SK-N-SH treated with all-trans-retinoic acid at 6 μM for 48 hours (cell line): ENCODE measurements around the gene SACS.

ENCODE experiments used
- ARNTL ChIP-seq: fragments of 450-650 bp; formaldehyde crosslinking; IDR thresholded peaks from 2 replicates; pipeline ENCODE4 v1.5.0; 2020; ENCODE audit warnings: low read depth, mild to moderate bottlenecking, moderate library complexity, borderline replicate concordance
- CSDC2 ChIP-seq: fragments of 250-450 bp; sonication (Bioruptor Pico); IDR thresholded peaks from 2 replicates; pipeline ENCODE4 v1.5.0; 2020; ENCODE audit warnings: mild to moderate bottlenecking, moderate library complexity
- PPARA ChIP-seq: fragments of 250-450 bp; sonication (Bioruptor Pico); IDR thresholded peaks from 2 replicates; pipeline ENCODE4 v1.5.0; 2020; ENCODE audit warnings: mild to moderate bottlenecking, borderline replicate concordance
- RARB ChIP-seq: fragments of 250-450 bp; sonication (Bioruptor Pico); IDR thresholded peaks from 2 replicates; pipeline ENCODE4 v1.8.0; 2021; ENCODE audit warnings: mild to moderate bottlenecking, moderate library complexity
- SNAI2 ChIP-seq: fragments of 250-450 bp; sonication (Bioruptor Pico); IDR thresholded peaks from 2 replicates; pipeline ENCODE4 v1.5.0; 2020; ENCODE audit warnings: mild to moderate bottlenecking, moderate library complexity
- ZC3H10 ChIP-seq: fragments of 250-450 bp; sonication (Bioruptor Pico); IDR thresholded peaks from 2 replicates; pipeline ENCODE4 v1.5.1; 2021; ENCODE audit warnings: mild to moderate bottlenecking, moderate library complexity
- ZFP30 ChIP-seq: fragments of 450-650 bp; formaldehyde crosslinking; IDR thresholded peaks from 2 replicates; pipeline ENCODE4 v1.5.0; 2022; ENCODE audit warnings: mild to moderate bottlenecking, moderate library complexity
- TF ChIP-seq, protein P1 (sequence below): fragments of 250-450 bp; sonication (Bioruptor Pico); IDR thresholded peaks from 2 replicates; pipeline ENCODE4 v1.8.0; 2020; ENCODE audit warnings: mild to moderate bottlenecking, moderate library complexity, borderline replicate concordance

DNA sequence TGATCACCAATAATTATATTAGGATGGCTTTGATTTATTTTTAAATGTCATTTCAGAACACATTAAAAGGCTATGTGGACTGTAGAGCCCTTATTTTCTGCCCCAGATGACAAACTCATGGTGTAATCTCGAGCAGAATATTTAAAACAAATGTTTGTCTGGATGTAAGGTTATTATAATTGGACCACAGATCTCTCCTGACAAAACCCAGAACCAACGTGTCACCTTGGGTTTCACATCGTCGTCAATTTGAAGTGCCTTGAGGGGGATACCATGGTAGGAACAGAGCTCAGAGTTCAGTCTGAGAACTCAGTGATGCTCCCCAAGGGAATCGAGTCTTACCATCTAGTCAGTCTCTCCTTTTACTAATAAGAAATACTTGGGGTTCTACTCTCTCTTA is 2.8 kb downstream of the SACS start:
- TF ChIP-seq, protein P1, sequence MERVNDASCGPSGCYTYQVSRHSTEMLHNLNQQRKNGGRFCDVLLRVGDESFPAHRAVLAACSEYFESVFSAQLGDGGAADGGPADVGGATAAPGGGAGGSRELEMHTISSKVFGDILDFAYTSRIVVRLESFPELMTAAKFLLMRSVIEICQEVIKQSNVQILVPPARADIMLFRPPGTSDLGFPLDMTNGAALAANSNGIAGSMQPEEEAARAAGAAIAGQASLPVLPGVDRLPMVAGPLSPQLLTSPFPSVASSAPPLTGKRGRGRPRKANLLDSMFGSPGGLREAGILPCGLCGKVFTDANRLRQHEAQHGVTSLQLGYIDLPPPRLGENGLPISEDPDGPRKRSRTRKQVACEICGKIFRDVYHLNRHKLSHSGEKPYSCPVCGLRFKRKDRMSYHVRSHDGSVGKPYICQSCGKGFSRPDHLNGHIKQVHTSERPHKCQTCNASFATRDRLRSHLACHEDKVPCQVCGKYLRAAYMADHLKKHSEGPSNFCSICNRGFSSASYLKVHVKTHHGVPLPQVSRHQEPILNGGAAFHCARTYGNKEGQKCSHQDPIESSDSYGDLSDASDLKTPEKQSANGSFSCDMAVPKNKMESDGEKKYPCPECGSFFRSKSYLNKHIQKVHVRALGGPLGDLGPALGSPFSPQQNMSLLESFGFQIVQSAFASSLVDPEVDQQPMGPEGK (CRISPR knock-in tag) = no peak
- TF ChIP-seq PPARA (no peak), CSDC2 (no peak), ARNTL (no peak), SNAI2 (CRISPR knock-in tag) (no peak), RARB (CRISPR knock-in tag) (no peak), ZFP30 (no peak), ZC3H10 (no peak)
